ENCODE data around the gene NEK9. TPM values are rescaled to one million over a fixed set of nuclear protein-coding genes. Genes with fewer than 3 reads are reported as not detected.

The NEK9 gene
- total RNA-seq, 3 donors from 2014 or later, result 52.1 to 79.2 (median 71.8) TPM

GRCh38 chr14:75141062-75141461, 14.2 kb upstream of the NEK9 start:
- Histone ChIP-seq H3K36me3 (no peaks in the 10 kb centered on the region), H3K4me3 (no peak overlapping the region), H3K4me1 (no peaks in the 10 kb centered on the region), H3K27me3 (no peaks in the 10 kb centered on the region), H3K9me3 (no peaks in the 10 kb centered on the region), H3K27ac (peak overlapping the region in 1 of 2 donors; percentile 17)
- TF ChIP-seq CTCF (IDR thresholded peaks at IDR 0.05) (no peak), POLR2AphosphoS5 (IDR thresholded peaks at IDR 0.05) (no peak), POLR2A (IDR thresholded peaks at IDR 0.05) (no peak)
- DNase-seq (ENCODE audit: low spot score in 2 of 2), result no peak
- intact Hi-C loops (cut with DNase I; ENCODE audit: low total_unique reads), result no loop called here

GRCh38 chr14:75140620-75141019, 13.8 kb upstream of the NEK9 start:
- H3K27ac ChIP-seq, result no peak overlapping the region
- intact Hi-C loops (cut with DNase I; ENCODE audit: low total_unique reads), result no loop called here
- no peaks in the 10 kb centered on the region for H3K36me3 ChIP-seq
- TF ChIP-seq POLR2AphosphoS5 (IDR thresholded peaks at IDR 0.05) (no peak), POLR2A (IDR thresholded peaks at IDR 0.05) (no peak), CTCF (IDR thresholded peaks at IDR 0.05) (no peak)
- H3K27me3 ChIP-seq, result no peaks in the 10 kb centered on the region
- DNase-seq (ENCODE audit: low spot score in 2 of 2), result no peak
- H3K9me3 ChIP-seq, result no peaks in the 10 kb centered on the region
- H3K4me1 ChIP-seq, result no peaks in the 10 kb centered on the region
- no peak overlapping the region for H3K4me3 ChIP-seq

- H3K27me3 ChIP-seq, result no peaks in the 10 kb centered on the region
- peak overlapping the region in 1 of 2 donors; percentile 0 for H3K27ac ChIP-seq
- no peak for DNase-seq (ENCODE audit: low spot score in 2 of 2)
- H3K9me3 ChIP-seq, result no peaks in the 10 kb centered on the region
- H3K36me3 ChIP-seq, result no peaks in the 10 kb centered on the region
- no peaks in the 10 kb centered on the region for H3K4me1 ChIP-seq
- intact Hi-C loops (cut with DNase I; ENCODE audit: low total_unique reads), result no loop called here
- no peak overlapping the region for H3K4me3 ChIP-seq
- TF ChIP-seq CTCF (IDR thresholded peaks at IDR 0.05) (no peak), POLR2A (IDR thresholded peaks at IDR 0.05) (no peak), POLR2AphosphoS5 (IDR thresholded peaks at IDR 0.05) (no peak)
These were observed 12.3 kb upstream of the NEK9 start for GRCh38 chr14:75139185-75139584.

- H3K27me3 ChIP-seq, result no peaks in the 10 kb centered on the region
- no peak overlapping the region for H3K4me3 ChIP-seq
- intact Hi-C loops (cut with DNase I; ENCODE audit: low total_unique reads), result no loop called here
- no peaks in the 10 kb centered on the region for H3K9me3 ChIP-seq
- peak overlapping the region in 1 of 2 donors; percentile 0 for H3K27ac ChIP-seq
- no peak for TF ChIP-seq CTCF (IDR thresholded peaks at IDR 0.05)
- TF ChIP-seq POLR2AphosphoS5 (IDR thresholded peaks at IDR 0.05), result no peak
- TF ChIP-seq POLR2A (IDR thresholded peaks at IDR 0.05), result no peak
- H3K36me3 ChIP-seq, result no peaks in the 10 kb centered on the region
- no peak for DNase-seq (ENCODE audit: low spot score in 2 of 2)
- H3K4me1 ChIP-seq, result no peaks in the 10 kb centered on the region
These were observed 11.6 kb upstream of the NEK9 start for GRCh38 chr14:75138492-75138891.

GRCh38 chr14:75134644-75135043, 7.8 kb upstream of the NEK9 start:
- Histone ChIP-seq H3K36me3 (no peaks in the 10 kb centered on the region), H3K4me1 (no peaks in the 10 kb centered on the region), H3K9me3 (no peaks in the 10 kb centered on the region), H3K4me3 (no peak overlapping the region), H3K27me3 (no peaks in the 10 kb centered on the region), H3K27ac (peak overlapping the region; percentile 18 to 41)
- intact Hi-C loops (cut with DNase I; ENCODE audit: low total_unique reads), result loop anchor here (5.0 kb wide), 1 partner anchor 168 kb away; no protein-coding TSS in a partner anchor
- no peak for DNase-seq (ENCODE audit: low spot score in 2 of 2)
- TF ChIP-seq POLR2AphosphoS5 (IDR thresholded peaks at IDR 0.05) (no peak), POLR2A (IDR thresholded peaks at IDR 0.05) (no peak), CTCF (IDR thresholded peaks at IDR 0.05) (no peak)
